OCI-LY1 (cell line): ENCODE measurements around the gene CYTL1.

Experiments
- EZH2 ChIP-seq: fragments of 200-600 bp; sonication (generic), shearing (Covaris generic); IDR thresholded peaks from 2 replicates; pipeline ENCODE4 v1.8.0; 2017; ENCODE audit warnings: borderline replicate concordance, mixed run types, mild to moderate bottlenecking, antibody characterized with exemption, low read length, moderate library complexity, mixed read lengths
- TF ChIP-seq, protein P1 (sequence below): fragments of 200-600 bp; sonication (generic), shearing (Covaris generic); IDR thresholded peaks from 2 replicates; pipeline ENCODE4 v1.5.1; 2017; ENCODE audit warnings: mild to moderate bottlenecking, antibody characterized with exemption, low read length, moderate library complexity, mixed read lengths

DNA sequence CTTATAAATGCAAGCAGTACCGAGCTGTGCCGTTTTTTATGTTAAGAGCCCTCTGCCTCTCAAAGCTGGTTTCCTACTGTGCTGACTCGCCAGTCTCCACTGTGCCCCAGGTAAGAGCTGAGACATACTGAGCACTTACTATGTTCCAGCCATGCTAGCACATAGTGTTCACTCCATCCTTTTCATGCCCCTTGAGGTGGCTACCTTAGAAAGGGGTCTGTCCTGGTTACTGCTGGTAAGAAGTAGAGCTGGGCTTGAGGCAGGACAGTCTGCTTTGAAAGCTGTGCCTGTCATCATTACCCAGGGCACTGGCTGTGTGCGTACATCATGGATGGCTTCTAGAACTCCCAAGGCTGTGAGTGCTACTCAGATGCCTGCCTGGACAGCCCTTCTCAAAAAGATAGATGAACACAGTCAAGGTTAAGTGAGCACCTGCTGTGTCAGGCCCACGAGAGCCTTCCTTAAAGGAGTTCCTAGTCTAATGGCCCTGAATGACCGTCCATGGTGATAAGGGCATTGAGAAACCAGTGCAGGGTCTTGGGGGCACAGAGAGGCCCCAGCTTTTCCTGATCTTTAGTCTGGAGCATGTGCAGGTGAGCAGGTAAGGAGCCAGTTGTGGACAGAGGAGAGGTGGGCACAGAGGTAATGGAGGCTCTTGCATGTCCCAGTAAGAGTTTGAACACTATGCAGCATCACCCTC, 33.6 kb upstream of the CYTL1 start:
- TF ChIP-seq, protein P1, sequence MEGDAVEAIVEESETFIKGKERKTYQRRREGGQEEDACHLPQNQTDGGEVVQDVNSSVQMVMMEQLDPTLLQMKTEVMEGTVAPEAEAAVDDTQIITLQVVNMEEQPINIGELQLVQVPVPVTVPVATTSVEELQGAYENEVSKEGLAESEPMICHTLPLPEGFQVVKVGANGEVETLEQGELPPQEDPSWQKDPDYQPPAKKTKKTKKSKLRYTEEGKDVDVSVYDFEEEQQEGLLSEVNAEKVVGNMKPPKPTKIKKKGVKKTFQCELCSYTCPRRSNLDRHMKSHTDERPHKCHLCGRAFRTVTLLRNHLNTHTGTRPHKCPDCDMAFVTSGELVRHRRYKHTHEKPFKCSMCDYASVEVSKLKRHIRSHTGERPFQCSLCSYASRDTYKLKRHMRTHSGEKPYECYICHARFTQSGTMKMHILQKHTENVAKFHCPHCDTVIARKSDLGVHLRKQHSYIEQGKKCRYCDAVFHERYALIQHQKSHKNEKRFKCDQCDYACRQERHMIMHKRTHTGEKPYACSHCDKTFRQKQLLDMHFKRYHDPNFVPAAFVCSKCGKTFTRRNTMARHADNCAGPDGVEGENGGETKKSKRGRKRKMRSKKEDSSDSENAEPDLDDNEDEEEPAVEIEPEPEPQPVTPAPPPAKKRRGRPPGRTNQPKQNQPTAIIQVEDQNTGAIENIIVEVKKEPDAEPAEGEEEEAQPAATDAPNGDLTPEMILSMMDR, result no peak
- no peak for TF ChIP-seq EZH2
